Skeletal muscle cell (primary cell): ENCODE results near the gene TSPAN14.

Experiments used
- DNase-seq: peaks from one replicate; pipeline ENCODE4 v3.0.0-alpha.2; 2010; ENCODE audit warnings: low read depth
- H3K4me3 ChIP-seq: 2 replicates; pipeline ENCODE4 v1.5.1; 2011; ENCODE audit warnings: low read depth, mild to moderate bottlenecking, control low read depth, low read length, moderate library complexity

TSPAN14 gene

GRCh38 chr10:80484676-80485075 lies 30.6 kb downstream of the TSPAN14 start:
- no peak for DNase-seq
- H3K4me3 ChIP-seq = no peak overlapping the region

- H3K4me3 ChIP-seq = no peak overlapping the region
- DNase-seq = no peak
Measured at GRCh38 chr10:80485076-80485945, 31.2 kb downstream of the TSPAN14 start.

DNA sequence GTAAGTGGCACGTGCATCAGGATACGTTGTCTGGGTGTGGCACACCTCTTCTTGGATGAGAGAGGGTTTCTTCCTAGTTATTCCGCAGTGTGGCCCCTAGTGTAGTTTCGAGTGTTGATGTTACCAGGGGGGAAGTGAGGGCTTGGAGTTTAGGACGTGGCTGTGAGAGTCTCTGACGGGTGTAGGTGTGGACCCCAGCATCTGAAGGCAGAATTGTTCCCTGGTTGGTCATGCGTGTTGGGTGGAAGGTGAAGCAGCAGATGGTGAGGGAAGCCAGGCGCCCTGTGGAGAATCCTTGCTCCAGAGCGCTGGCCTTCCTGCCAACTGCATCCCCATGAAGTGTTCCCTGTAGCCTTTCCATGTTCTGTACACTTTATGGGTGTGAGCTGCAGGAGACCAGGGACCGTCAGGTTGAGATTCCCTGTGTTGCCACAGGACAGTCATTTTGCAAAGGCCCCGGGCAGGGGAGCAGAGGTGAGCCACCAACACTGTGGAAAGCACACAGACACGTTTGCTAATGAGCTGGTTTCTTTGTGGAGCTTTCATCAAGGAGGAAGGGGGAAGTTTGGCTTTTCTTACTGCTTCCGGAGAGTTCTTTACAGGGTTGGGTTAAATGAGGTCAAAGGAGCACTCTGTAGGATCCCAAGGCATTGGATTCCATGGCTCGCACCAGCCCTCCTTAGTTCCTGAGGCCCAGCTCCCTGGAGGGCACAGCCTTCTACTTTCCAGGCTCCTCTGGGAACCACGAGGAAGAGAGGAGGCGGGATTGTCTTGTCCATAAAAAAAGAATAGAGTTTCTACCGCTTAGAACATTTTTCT lies 32.0 kb downstream of the TSPAN14 start:
- no peak overlapping the region for H3K4me3 ChIP-seq
- no peak for DNase-seq

DNA sequence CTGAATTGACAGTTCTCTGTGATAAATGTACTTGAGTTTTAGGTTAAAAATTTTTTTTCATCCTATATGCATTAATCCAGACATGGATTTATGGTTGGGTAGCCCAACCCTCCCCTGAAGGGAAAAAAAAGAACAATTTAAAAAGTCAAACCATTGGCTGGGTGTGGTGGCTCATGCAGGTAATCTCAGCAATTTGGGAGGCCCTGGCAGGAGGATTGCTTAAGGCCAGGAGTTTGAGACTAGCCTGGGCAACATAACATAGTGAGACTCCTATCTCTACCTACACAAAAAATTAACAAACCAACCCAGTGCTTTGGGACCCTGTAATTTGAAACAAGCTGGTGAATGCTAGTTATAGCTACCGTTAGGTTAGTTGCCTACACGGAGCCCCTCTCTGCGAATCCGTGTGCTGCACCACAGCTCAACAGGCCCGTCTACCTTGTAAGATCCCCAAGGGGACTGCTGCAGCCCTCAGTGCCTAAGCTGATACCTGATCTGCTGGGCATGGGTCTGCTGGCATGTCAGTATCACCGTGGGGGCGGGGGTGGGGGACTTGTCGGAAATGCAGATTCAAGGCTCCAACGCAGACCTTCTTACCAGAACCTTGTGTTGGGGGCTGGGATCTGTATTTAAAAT lies 32.8 kb downstream of the TSPAN14 start:
- H3K4me3 ChIP-seq = no peak overlapping the region
- DNase-seq = no peak

DNA sequence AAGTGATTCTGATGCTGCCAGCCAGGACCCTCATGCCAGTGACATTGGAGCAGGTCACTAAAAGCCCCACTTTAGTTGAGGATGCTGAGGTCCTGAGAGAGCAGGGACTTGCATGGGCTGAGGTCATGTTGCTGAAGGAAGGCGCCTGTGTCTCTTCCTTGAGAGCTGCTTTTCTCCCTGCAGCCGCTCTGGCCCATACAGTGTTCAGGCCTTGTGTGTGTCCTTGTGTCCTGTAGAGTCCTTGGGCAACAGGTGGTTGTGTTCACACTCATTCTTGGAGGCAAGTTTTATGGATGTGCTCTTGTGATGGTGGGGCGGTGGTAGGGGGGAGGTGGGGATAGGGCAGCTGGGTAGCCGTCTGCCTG lies 33.3 kb downstream of the TSPAN14 start:
- H3K4me3 ChIP-seq = no peak overlapping the region
- no peak for DNase-seq

DNA sequence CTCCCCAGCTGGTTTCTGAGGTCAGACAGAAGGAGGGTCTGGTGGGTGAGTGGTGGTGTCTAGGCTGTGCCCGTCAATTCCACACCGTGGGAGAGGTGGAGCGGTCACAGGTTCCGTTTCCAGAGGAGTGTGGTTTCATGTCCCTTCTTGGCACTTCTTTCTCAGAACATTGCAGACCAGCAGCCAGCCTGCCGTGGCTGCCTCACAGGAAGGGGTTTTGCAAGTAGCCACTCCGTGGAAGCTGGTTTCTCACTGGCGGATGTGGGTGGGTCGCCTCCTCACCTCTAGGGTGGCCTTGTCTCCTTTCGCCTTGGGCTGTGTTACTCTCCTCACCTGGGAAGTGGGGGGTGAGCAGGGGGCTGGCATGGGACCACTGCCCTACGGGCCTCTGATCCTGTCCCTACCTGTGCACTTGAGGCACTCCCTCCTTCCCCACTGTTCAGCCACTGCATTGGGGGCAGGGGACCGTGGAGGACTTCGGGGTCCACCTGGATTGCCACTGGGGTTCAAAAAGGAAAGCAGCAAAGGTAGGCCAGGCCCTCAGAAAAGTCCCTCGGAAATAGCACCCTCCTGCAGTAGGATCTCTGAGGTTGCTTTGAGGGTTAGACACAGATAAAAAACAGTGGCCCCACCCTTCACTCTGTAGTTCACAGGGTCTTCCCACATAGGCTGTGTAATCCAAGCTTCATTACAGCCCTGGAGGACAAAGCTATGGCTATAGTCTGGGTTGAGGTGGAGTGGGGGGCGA lies 33.9 kb downstream of the TSPAN14 start:
- DNase-seq = no peak
- no peak overlapping the region for H3K4me3 ChIP-seq

GRCh38 chr10:80488539-80489066 lies 34.5 kb downstream of the TSPAN14 start:
- DNase-seq = no peak
- H3K4me3 ChIP-seq = no peak overlapping the region

GRCh38 chr10:80489371-80490112 lies 35.4 kb downstream of the TSPAN14 start:
- H3K4me3 ChIP-seq = no peak overlapping the region
- DNase-seq = no peak

GRCh38 chr10:80491251-80492102 lies 37.4 kb downstream of the TSPAN14 start:
- no peak overlapping the region for H3K4me3 ChIP-seq
- no peak for DNase-seq

- no peak for DNase-seq
- no peak overlapping the region for H3K4me3 ChIP-seq
Measured at GRCh38 chr10:80492848-80493521, 38.9 kb downstream of the TSPAN14 start.

GRCh38 chr10:80493522-80494051 lies 39.5 kb downstream of the TSPAN14 start:
- DNase-seq = peak; percentile 90
- no peak overlapping the region for H3K4me3 ChIP-seq

DNA sequence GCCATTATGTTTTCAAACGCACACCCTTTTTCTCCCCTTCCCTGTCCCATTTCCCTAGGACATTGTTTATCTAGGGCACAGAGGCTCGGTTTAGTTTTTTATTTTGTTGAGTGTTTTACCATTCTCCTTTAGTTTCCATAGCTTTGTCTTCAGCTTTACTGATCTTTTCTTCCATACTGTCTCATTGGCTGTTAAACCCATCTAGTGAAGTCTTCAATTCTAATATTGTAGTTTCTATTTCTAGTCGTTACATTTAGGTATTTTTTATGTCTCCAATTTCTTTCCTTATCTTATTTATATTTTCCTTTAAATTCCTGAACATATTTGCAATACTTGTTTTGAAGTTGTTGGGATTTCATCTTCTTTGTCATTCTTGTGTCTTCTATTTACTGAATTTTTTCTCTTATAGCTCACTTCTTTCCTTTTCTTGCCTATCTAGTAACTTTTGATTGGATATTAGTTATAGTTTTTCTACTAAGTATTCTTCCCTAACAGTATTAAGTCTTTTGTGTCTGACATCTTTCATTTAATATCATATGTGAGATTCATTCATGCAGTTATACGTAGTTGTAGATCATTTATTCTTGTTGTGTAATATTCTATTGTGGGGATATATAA lies 42.6 kb downstream of the TSPAN14 start:
- H3K4me3 ChIP-seq = no peak overlapping the region
- no peak for DNase-seq

DNA sequence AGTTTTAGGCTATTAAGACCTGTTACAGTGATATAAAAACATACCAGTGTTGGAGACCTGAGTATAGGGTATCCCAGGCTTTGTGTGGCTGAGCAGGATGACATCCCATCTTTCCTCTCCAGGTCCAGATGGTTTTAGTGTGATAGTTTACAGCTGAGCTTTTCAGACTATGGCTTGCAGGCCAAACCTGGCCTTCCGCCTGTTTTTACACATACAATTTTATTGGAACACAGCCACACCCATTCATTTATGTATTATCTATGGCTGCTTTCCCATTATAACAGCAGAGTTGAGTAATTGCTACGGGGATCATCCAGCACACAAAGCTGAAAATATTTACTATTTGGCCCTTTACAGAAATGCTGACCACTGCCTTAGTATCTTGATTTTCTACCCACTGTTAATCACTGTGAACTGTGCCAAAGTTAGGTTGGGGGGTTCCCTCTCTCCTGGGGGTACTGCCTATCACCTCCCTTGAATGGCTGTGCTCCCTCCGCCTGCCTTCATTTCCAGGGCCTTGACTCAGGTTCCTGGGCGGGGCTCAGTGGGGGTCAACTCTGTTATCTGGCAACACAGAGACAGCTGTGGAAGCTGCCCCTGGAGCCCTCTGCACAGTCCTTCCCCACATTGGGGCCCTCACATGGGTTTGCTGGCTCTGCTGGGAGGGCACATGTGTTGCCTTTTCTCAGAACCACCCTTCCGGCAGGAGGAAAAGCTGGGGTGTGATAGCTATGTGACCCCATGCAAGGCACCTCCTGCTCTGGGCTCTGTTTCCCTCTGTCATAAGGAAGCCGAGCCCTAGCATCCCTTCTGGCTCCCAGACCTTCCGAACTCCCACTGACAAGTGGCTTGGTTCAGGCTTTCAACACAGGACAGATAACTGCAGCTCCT lies 43.3 kb downstream of the TSPAN14 start:
- H3K4me3 ChIP-seq = no peak overlapping the region
- DNase-seq = peak; percentile 69

GRCh38 chr10:80498078-80498832 lies 44.1 kb downstream of the TSPAN14 start:
- no peak for DNase-seq

More at GRCh38 chr10:80498078-80498832, 44.1 kb downstream of the TSPAN14 start:
- no peak overlapping the region for H3K4me3 ChIP-seq
